Stimulated activated CD8-positive, alpha-beta memory T cell treated with anti-CD3 and anti-CD28 coated beads, Interleukin-7, amount 100 ng/mL, for 4 hours (primary cell): ENCODE results near the gene EFNA5.

Experiments used
- DNase-seq, 2 donors: peaks; one replicate each; pipeline ENCODE4 v3.0.0-alpha.2; 2020; ENCODE audit warnings: low read depth in 2 of 2

Gene EFNA5

GRCh38 chr5:107545486-107545885 is 125.3 kb downstream of the EFNA5 start:
- no peak for DNase-seq

- no peak for DNase-seq
Measured at GRCh38 chr5:107544967-107545366, 125.8 kb downstream of the EFNA5 start.

GRCh38 chr5:107544476-107544875 is 126.3 kb downstream of the EFNA5 start:
- DNase-seq: no peak

- no peak for DNase-seq
Measured at GRCh38 chr5:107543868-107544267, 126.9 kb downstream of the EFNA5 start.

GRCh38 chr5:107542831-107543231 is 127.9 kb downstream of the EFNA5 start:
- no peak for DNase-seq

- no peak for DNase-seq
Measured at GRCh38 chr5:107542428-107542827, 128.3 kb downstream of the EFNA5 start.

GRCh38 chr5:107541400-107541799 is 129.3 kb downstream of the EFNA5 start:
- no peak for DNase-seq

GRCh38 chr5:107539726-107540330 is 130.9 kb downstream of the EFNA5 start:
- no peak for DNase-seq

GRCh38 chr5:107538805-107539445 is 131.8 kb downstream of the EFNA5 start:
- no peak for DNase-seq

- DNase-seq: no peak
Measured at GRCh38 chr5:107538331-107538730, 132.4 kb downstream of the EFNA5 start.

GRCh38 chr5:107535849-107536248 is 134.9 kb downstream of the EFNA5 start:
- DNase-seq: no peak

GRCh38 chr5:107533910-107534876 is 136.5 kb downstream of the EFNA5 start:
- no peak for DNase-seq

- DNase-seq: no peak
Measured at GRCh38 chr5:107532916-107533315, 137.8 kb downstream of the EFNA5 start.

- no peak for DNase-seq
Measured at GRCh38 chr5:107532169-107532878, 138.4 kb downstream of the EFNA5 start.

- DNase-seq: no peak
Measured at GRCh38 chr5:107531308-107531707, 139.4 kb downstream of the EFNA5 start.

GRCh38 chr5:107529618-107530017 is 141.1 kb downstream of the EFNA5 start:
- DNase-seq: no peak

- no peak for DNase-seq
Measured at GRCh38 chr5:107526270-107526937, 144.3 kb downstream of the EFNA5 start.

GRCh38 chr5:107524111-107524510 is 146.6 kb downstream of the EFNA5 start:
- DNase-seq: no peak

GRCh38 chr5:107523029-107523680 is 147.6 kb downstream of the EFNA5 start:
- no peak for DNase-seq

GRCh38 chr5:107522456-107522855 is 148.3 kb downstream of the EFNA5 start:
- no peak for DNase-seq

- no peak for DNase-seq
Measured at GRCh38 chr5:107519900-107520354, 150.8 kb downstream of the EFNA5 start.
